ENCODE results near the gene KRTAP13-4. TPM values are rescaled to one million over a fixed set of nuclear protein-coding genes. Genes with fewer than 3 reads are reported as not detected.

The KRTAP13-4 gene, protein sequence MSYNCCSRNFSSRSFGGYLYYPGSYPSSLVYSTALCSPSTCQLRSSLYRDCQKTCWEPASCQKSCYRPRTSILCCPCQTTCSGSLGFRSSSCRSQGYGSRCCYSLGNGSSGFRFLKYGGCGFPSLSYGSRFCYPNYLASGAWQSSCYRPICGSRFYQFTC
- not detected in 2 replicates for total RNA-seq

DNA sequence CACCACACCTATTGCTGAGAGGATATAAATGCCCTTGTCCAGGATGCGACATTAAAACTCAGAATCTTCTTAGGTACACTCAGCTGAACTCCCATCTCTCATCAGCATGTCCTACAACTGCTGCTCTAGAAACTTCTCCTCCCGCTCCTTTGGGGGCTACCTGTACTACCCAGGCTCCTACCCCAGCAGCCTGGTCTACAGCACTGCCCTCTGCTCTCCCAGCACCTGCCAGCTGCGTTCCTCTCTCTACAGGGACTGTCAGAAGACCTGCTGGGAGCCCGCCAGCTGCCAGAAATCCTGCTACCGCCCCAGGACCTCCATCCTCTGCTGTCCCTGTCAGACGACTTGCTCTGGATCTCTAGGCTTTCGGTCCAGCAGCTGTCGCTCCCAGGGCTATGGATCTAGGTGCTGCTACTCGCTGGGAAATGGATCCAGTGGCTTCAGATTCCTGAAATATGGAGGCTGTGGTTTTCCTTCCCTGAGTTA, at the start of gene KRTAP13-4:
TSS of gene KRTAP13-4 (plus strand) at position 51 of the 486 bp plus-strand sequence. CDS start at position 107, 56 bp downstream.
- DNase-seq (ENCODE audit: extremely low read depth, low read depth, low spot score): no peak

DNA sequence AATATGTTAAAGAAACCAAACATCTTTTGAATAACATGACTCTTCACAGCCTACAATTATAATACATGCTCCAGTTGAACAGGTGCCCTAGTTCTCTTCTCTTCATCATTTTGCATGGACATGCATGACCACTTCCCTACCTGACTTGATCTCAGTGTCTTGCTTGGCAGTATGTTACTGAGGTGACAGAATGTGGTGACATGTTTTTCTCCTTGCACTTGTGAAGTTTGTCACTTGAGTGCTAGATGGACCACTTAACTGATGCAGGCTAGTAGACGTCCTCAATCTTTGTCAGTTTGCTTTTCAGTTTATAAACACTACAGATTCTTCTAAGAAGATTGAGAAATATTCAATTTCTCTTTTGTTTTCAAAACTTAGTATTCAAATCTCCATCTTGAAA, 47.8 kb upstream of the KRTAP13-4 start:
- no peak for DNase-seq (ENCODE audit: extremely low read depth, low read depth, low spot score)

DNA sequence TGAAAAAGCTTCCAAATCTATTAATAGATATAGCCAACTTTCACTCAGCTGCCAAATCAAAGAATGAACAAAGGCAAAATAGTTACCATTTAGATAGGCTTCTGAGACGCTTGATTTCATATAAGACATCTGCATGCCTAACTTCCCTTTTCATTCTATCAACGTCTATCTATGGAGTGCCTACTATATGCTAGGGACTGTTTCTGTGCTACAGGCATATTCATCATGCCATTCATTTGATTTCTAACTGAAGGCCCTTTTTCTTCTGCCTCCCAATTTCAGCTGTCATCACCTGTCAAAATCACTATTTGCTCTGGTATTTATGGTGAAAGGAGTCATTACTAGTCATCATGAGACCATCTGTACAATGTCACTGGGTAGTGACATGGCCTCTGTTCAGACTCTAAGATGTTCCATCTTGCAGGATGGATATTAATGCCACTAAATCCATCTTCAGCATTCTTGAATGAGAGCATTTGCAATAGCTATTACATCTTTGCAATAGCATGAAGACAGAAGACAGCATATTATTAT, 38.5 kb upstream of the KRTAP13-4 start:
- DNase-seq (ENCODE audit: extremely low read depth, low read depth, low spot score): no peak

DNA sequence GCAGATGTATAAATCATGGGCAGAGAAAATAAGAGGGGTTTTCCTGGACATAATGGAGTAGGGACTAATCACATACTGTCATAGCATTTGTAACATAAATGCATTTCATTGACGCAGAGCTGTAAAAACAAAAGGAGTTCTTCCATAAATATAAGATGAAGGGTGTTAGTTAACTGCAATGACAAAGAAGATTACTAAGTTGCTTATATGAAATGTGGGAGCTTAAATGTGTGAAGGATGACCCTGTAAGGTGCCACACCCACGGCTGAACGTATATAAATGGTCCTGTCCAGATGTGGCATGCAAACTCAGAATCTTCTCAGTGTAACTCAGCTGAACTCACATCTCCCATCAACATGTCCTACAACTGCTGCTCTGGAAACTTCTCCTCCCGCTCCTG, 34.3 kb upstream of the KRTAP13-4 start, which contains the start of gene KRTAP13-1:
TSS of gene KRTAP13-1 (plus strand) at position 301 of the 400 bp plus-strand sequence. CDS start at position 357, 56 bp downstream.
- no peak for DNase-seq (ENCODE audit: extremely low read depth, low read depth, low spot score)

DNA sequence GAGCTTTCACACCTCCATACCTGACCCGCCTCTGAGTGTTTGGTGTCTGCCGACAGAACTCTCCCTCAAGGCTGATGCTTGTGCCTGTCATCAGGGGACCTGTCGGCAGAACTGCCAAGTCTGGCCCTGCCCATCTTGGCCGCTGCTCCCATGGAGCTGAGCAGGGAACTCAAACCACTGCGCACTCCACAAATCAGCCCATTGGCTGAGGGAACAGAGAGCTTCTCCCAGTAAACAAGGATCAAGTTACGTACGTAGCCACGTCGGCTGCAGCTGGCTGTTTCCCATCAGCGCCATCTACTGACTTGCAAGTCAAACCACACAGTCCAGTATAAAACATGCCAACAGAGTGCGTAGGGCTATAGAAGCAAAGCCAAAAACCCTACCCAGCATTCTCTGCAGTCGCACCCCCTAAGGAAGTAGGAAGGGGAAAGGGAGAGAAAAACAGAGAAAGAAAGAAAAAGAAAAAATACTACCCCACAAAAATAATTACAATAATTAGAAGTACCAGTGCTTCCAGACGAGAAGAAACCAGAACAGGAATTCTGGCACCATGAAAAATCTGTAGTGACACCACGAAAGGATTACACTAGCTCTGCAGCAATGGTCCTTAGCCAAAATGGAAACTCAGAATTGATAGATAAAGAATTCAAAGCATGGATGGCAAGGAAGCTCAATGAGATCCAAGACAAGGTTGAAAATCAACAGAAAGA, 21.1 kb upstream of the KRTAP13-4 start:
- no peak for DNase-seq (ENCODE audit: extremely low read depth, low read depth, low spot score)

DNA sequence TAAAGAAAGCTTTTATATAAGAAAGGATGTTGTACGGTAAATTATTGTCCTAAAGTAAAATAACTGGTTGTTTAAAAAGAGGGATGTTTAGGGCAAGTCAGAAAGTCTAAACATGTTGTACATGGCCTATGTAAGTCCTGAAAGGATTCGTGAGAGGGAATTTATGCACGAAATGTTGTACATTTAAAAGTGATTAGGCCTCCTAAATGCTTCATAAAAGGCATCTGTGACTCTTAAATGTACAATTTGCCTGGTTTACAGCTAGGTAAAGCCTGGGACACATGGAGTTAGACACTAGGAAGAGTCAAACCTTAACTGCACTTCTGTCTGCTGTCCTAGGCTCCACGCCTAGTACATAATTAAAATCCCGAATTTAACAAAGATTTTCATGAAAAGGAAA, 14.0 kb upstream of the KRTAP13-4 start:
- no peak for DNase-seq (ENCODE audit: extremely low read depth, low read depth, low spot score)

DNA sequence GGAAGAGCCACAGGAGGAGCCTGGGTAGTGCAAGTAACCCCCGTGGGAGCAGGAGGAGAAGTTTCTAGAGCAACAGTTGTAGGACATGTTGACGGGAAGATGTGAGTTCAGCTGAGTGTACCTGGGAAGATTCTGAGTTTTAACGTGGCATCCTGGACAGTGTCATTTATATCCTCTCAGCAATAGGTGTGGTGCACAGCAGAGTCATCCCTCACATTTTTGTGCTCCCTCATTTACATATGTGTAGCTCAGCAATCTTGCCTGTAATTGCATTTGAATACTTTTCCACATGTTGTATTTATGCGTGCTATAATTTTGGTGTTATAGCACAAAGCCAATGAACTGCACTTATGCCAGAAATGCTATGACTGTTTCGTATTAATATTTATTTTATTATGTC, 4.2 kb upstream of the KRTAP13-4 start, which contains the start of gene KRTAP13-3:
TSS of gene KRTAP13-3 (minus strand) at position 101 of the 400 bp plus-strand sequence. CDS start at position 87, 14 bp downstream.
- no peak for DNase-seq (ENCODE audit: extremely low read depth, low read depth, low spot score)

DNA sequence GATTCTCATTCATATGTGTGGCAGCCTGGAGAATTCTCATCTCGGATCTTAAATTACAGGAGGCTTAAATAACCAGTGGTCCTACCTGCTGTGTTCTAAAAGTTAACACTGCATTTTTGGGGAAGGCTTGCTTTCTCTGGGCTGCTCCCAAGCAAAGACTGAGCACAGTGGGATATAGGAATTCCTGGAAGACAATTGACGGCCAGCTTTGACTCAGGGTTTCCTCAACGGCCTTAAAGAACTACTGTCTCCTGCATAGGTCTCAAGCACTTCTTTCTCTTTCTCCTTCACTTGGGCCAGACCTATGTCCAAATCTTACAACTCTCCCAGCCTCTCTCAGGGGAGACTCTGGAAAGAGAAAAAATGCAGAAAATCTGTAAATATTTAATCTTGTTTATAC, 3.3 kb upstream of the KRTAP13-4 start:
- DNase-seq (ENCODE audit: extremely low read depth, low read depth, low spot score): no peak

DNA sequence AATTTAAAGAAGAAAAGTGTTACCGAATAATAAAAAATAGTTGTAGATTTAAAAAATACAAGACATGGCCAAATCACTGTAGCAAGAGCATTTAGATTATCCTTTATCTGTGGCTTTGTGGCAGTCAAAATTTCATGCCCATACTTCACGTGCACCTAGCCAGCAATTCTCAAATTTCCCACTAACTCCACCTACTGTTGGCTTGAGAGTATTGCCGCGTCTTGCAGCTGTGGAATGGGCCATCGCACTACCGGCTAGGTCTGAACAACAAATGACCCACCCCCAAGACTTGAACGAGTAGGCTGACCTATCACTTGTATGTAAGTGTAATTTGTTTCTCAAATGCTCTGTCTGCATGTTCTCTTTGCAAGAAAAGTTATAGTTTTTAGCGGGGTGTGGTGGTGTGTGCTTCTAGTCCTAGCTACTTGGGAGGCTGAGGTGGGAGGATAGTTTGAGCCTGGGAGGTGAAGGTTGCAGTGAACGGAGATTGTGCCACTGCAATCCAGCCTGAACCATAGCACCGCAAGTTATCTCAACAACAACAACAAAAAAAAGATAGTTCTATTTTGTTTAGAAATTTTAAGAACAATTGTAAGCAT, 4.1 kb downstream of the KRTAP13-4 start:
- no peak for DNase-seq (ENCODE audit: extremely low read depth, low read depth, low spot score)

DNA sequence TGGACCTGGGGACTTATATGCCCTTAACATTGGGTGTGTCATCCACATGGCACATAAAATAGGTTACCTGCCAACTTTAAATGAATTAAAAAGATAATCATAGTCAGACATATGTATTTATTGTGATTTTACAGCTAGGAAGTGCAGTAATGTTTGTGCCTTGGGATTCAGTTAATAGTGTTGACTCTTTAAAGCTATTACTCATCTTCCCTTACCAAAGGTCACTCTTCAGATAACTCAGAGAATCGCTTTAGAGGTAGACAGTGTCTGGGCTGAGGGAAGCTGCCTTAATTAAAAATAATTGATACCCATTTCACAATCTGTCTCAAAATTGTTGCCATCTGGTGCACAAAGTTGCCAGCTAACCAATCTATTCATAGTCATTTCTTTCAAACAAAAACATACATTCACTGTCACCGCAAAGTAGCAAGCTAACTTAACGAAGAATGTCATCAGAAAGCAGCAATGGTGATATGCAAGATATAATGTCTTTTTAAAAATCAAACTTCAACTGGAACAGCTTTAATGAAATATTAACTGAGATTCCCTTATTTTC, 7.1 kb downstream of the KRTAP13-4 start:
- DNase-seq (ENCODE audit: extremely low read depth, low read depth, low spot score): no peak

DNA sequence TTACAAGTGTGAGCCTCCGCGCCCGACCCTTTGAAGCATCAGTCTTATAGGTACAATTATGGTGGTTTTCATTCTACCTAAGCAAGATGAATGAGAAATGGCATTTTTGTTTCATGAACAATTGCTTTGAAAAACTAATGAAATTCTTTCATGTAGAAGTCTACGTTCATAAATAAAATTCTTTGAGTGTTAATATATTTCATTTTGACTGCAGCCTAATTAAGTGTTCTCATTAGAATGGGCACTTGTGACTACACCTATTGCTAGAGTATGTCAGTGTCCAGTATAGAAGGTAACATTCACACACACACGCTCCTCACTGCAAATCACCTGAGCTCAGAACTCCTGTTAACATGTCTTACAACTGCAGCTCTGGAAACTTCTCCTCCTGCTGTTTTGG, 10.0 kb downstream of the KRTAP13-4 start, which contains the start of gene KRTAP15-1:
TSS of gene KRTAP15-1 (plus strand) at position 301 of the 400 bp plus-strand sequence. CDS start at position 354, 53 bp downstream.
- no peak for DNase-seq (ENCODE audit: extremely low read depth, low read depth, low spot score)

DNA sequence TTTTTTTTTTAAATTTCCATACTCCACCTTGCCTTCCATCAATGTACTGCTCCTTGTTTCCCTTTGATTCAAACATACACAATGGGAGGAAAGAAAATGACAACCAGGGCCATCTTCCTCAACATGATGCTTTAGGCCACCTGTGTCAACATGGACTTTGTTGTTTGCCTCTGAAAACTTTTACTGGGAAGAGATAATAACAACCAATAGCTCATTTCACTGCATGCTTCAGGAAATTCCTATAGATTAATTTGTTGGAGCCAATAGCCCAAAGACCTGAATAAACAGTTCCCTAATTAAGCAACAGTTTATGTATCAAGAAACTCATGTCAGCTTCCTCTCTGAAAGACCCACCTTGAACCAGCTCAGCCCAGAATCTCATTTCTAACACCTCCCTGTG, 13.2 kb downstream of the KRTAP13-4 start:
- DNase-seq (ENCODE audit: extremely low read depth, low read depth, low spot score): no peak

DNA sequence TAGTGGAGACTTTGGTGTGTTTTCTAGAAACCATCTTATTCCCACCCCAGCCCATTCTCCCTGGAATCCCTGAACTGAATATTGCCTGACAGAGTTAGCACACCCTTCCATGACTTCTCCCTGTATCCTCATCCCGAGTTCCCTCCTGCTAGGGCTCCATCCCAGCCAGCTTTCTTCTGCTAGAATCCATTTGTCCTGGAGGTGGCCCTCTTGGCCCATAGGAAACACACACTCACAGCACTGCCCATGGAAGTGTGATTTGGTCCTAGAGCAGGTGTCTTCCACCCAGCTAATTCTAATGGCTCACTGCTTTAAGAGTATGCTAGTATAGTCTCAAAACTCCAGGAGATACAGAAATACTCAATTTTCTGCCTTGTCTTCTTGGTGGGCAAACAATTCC, 14.2 kb downstream of the KRTAP13-4 start:
- no peak for DNase-seq (ENCODE audit: extremely low read depth, low read depth, low spot score)

DNA sequence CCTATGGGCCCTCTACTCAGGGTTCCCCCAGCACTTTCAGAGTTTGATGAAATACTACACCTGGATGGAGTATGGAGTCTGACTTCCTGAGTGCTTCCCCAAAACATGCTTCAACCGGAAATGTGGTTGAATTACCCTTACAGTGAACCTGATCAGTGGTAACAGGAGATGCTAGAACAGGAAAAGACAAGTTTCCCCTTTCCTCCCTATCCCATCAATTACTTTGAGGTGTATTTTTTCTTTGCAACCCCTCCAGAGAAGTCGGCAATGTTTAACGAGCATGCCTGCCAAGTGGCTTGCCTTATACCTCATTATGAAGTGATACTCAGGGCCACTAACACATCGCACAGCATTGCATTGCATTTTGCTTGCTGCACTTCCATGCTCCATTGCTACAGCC, 17.0 kb downstream of the KRTAP13-4 start:
- no peak for DNase-seq (ENCODE audit: extremely low read depth, low read depth, low spot score)

DNA sequence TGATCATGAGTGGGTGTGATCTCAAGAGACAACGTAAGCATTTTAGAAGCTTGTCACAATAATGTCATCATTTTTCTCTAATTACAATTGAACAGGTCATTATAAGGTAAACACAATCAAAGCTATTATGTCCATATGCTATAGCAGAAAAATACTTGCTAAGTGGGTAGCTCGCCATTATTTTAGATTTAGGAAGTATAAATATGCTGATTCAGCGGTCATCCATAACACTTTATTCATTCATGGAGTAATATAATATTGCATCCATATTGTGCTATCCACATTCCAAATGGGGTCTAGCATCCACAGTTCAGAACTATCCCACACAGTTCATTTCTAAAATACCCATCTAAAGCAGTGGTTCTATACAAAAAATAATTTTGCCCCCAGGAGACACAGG, 18.5 kb downstream of the KRTAP13-4 start:
- no peak for DNase-seq (ENCODE audit: extremely low read depth, low read depth, low spot score)

DNA sequence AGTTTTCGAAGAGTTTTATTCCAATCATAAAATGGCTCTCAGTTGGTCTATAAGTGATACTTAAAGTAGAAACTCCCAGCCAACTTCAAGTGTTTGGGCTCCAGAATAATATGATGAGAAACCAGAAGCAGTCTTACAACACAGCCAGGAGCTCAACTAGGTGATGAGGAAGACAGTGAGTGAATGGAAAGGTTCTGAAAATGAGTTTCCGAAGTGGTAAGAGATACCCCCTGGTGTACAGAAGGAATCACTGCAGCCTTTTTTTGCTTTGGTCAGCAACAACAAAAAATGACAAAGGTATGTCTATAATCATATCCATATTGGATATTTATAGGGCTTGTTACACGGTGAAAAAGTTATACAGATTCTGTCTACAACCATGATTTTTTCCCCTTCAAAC, 33.7 kb downstream of the KRTAP13-4 start:
- DNase-seq (ENCODE audit: extremely low read depth, low read depth, low spot score): no peak

DNA sequence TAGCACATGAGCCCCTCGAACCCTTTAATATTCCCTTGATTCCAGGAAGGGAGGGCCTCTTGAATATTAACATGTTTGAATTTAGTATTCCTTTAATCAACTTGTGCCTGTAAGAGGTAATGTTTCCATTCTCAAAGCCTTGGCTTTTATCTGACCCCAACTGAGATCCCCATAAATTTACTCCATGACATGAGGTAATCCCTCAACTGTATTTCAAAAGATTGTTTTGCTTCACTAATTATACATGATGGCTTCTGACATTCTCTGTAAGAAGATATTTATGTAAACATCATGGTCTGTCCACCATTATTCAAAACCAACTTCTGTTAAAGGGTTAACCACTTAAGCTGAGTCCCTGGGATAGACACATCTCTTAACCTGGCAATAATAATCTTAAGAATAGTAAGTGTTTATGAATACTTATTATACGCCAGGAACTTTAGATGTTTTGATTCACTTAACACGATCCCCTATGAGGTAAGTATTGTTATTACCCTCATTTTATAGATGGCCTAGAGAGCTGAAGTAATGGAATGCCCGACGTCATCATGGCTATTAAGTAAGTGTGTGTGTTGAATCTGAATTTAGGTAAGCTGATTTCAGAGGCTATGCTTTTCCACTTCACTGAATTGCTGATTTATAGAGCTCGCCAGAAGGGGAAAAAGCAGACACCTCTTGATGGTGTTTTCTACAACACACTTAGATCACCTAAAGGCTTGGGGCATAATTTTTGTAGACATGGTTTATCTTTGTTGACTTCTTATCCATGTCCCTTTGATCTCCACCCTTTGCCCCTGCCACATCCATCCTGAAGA, 39.1 kb downstream of the KRTAP13-4 start:
- no peak for DNase-seq (ENCODE audit: extremely low read depth, low read depth, low spot score)

DNA sequence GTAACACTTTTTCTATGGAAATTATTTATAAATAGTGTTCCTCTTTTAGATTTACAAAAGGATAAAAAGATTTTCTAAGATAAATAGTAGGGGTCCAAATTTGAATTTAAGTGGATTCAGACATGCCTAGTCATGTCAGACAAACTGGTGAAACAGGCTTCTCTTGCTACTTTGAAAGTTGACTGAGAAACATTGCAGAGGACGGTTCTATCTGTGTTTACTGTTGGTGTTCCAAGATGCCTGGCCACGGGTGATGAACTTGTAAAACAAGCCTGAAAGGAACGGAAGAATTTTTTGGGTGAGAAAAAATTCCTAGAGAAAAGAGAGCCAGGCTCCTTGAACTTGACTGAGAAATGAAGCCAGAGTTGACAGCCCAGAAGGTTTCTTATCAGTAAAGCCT, 48.0 kb downstream of the KRTAP13-4 start:
- DNase-seq (ENCODE audit: extremely low read depth, low read depth, low spot score): no peak

DNA sequence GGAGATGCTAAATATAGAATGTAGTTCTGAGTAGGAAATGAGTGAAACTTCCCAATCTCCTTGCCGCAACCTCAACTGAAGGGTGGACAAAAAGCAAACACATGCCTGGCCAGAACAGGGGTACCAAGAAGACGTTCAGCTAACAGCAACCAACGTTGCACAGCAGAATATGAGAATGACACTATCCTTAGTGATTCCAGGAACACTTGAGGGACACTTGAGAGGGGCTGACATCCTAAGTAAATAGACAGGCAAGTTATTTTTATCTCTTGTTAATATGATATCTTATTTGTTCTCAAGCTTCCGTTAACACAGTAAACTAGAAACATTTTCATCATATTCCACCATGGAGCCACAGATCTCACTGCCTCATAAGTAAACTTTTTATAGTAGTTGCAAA, 49.2 kb downstream of the KRTAP13-4 start:
- DNase-seq (ENCODE audit: extremely low read depth, low read depth, low spot score): no peak

DNA sequence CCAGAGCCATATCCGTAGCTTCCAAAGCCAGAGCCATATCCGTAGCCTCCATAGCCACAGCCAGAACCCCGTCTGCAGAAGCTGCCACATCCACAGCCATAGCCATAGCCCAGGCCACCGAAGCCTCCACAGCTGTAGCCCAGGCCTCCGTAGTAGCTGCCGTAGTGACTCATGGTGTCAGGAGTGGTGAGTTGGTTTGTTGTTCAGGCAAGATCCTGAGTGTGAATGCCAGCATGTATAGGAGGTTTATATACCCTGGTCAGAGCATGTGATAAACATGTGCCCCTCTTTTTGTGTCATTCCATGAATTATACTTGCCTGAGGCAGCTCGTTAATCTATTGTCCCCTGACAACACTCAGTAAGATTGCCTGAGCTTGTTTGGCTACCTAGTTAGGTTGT, 50.1 kb downstream of the KRTAP13-4 start, which contains the start of gene KRTAP19-1:
TSS of gene KRTAP19-1 (minus strand) at position 223 of the 400 bp plus-strand sequence. CDS start at position 173, 50 bp downstream.
- DNase-seq (ENCODE audit: extremely low read depth, low read depth, low spot score): no peak

All from glomerular endothelial cell (primary cell).